PFSK-1 (cell line): ENCODE data around the gene DPF3.

Experiments
- FOXP2 ChIP-seq: optimal IDR thresholded peaks from 2 replicates; pipeline ENCODE3; 2011; ENCODE audit warnings: borderline replicate concordance, control low read depth, inconsistent platforms; ENCODE audit not compliant: insufficient read depth; ENCODE audit errors: extremely low read length, extremely low read depth
- POLR2AphosphoS5 ChIP-seq: IDR thresholded peaks from 2 replicates; pipeline ENCODE4 v1.6.1; 2012; ENCODE audit warnings: low read depth, mild to moderate bottlenecking, control low read depth, low read length, moderate library complexity
- SIN3A ChIP-seq: IDR thresholded peaks from 2 replicates; pipeline ENCODE4 v1.6.1; 2012; ENCODE audit warnings: mild to moderate bottlenecking, low read length, moderate library complexity, borderline replicate concordance; ENCODE audit not compliant: insufficient read depth
- TAF1 ChIP-seq: IDR thresholded peaks from 2 replicates; pipeline ENCODE4 v1.6.1; 2012; ENCODE audit warnings: low read length, control low read depth, borderline replicate concordance; ENCODE audit not compliant: insufficient read depth
- TF ChIP-seq, protein P1 (sequence below), 2 experiments: IDR thresholded peaks; 2 replicates each; pipeline versions ENCODE4 v1.6.1 to v1.8.0; 2011 to 2012; ENCODE audit warnings: low read depth in 2 of 2, low read length in 2 of 2, control low read depth in 1 of 2, inconsistent platforms in 1 of 2, mild to moderate bottlenecking in 1 of 2, moderate library complexity in 1 of 2; ENCODE audit not compliant: insufficient read depth in 1 of 2

DNA sequence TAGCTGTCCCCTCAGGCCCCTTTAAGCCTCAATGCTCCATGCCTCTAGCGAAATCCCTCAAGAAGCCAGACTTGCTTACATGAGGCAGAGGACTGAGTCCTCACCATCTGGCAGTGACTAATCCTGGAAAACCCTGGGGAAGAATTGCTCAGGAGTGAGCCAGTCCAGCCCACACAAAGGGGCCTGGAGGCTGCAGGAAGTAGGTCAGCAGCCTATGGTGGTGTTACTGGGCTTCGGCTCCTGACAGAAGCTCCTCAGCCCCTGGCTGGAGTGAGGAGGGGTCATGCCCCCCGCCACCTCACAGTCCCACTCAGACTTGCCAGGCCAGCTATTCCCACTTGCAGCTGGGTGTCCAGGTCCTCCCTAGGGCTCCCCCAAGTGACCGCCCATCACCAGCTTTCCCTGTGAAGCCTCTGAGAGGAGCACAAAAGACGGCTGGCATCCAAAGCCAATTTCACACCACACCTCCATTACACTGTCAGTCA lies 250.5 kb downstream of the DPF3 start:
- no peak for TF ChIP-seq TAF1
- TF ChIP-seq POLR2AphosphoS5: no peak
- TF ChIP-seq, protein P1, sequence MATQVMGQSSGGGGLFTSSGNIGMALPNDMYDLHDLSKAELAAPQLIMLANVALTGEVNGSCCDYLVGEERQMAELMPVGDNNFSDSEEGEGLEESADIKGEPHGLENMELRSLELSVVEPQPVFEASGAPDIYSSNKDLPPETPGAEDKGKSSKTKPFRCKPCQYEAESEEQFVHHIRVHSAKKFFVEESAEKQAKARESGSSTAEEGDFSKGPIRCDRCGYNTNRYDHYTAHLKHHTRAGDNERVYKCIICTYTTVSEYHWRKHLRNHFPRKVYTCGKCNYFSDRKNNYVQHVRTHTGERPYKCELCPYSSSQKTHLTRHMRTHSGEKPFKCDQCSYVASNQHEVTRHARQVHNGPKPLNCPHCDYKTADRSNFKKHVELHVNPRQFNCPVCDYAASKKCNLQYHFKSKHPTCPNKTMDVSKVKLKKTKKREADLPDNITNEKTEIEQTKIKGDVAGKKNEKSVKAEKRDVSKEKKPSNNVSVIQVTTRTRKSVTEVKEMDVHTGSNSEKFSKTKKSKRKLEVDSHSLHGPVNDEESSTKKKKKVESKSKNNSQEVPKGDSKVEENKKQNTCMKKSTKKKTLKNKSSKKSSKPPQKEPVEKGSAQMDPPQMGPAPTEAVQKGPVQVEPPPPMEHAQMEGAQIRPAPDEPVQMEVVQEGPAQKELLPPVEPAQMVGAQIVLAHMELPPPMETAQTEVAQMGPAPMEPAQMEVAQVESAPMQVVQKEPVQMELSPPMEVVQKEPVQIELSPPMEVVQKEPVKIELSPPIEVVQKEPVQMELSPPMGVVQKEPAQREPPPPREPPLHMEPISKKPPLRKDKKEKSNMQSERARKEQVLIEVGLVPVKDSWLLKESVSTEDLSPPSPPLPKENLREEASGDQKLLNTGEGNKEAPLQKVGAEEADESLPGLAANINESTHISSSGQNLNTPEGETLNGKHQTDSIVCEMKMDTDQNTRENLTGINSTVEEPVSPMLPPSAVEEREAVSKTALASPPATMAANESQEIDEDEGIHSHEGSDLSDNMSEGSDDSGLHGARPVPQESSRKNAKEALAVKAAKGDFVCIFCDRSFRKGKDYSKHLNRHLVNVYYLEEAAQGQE (IDR thresholded peaks at IDR 0.05; ENCODE audit: insufficient read depth in 1 of 2, low read depth in 2 of 2, low read length in 2 of 2): no peak
- TF ChIP-seq SIN3A: no peak
- TF ChIP-seq FOXP2: no peak
